HPDE6-E6E7 (cell line): ENCODE results near the gene ANO9.

Source experiments
- DNase-seq: peaks from one replicate; pipeline ENCODE4 v3.0.0; 2011; ENCODE audit warnings: missing footprints; ENCODE audit errors: extremely low spot score

ANO9 gene, protein sequence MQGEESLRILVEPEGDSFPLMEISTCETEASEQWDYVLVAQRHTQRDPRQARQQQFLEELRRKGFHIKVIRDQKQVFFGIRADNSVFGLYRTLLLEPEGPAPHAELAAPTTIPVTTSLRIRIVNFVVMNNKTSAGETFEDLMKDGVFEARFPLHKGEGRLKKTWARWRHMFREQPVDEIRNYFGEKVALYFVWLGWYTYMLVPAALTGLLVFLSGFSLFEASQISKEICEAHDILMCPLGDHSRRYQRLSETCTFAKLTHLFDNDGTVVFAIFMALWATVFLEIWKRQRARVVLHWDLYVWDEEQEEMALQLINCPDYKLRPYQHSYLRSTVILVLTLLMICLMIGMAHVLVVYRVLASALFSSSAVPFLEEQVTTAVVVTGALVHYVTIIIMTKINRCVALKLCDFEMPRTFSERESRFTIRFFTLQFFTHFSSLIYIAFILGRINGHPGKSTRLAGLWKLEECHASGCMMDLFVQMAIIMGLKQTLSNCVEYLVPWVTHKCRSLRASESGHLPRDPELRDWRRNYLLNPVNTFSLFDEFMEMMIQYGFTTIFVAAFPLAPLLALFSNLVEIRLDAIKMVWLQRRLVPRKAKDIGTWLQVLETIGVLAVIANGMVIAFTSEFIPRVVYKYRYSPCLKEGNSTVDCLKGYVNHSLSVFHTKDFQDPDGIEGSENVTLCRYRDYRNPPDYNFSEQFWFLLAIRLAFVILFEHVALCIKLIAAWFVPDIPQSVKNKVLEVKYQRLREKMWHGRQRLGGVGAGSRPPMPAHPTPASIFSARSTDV

DNA sequence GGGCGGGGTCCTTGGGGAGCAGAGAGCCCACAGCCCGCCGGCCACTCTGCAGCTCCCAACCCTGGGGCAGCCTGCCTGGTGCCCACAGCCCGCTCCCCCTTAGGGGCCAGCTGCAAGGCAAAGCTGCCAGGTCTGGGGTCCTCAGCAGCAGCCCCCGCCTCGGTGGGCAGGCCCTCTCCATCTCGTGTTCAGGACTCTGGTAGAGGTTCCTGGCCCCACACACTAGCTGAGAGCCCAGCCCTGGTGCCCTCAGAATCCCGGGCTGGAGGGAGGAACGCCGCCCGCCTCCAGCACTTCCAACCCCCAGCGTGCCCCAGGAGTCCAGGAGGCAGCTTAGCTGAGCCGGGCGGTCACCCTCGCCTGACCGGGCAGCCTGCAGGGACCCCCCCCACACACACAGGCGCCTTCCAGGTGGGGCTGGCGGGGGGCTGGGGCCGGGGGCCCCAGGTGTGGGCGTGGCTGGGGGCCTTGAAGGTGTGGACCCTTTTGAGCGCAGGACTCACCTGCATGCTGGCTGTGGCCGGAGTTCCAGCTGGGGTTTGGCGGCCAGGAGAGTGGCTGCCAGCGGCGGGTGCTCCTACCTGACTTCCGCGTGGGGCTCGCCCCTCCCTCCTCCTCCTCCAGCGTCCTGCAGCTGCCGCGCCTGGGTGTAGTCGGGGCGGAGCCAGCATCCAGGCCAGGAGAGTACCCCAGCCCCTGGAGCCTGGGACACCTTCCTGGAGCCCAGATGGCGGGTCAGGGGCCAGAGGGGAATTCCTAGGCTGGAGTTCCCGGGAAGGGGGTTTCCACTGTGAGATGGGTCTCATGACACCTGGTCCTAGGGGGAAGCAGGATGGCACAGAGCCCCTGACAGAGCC is at the start of gene ANO9:
TSS of gene ANO9 (minus strand) at position 594 of the 857 bp plus-strand sequence. CDS start at position 509, 85 bp downstream.
- DNase-seq = no peak

DNA sequence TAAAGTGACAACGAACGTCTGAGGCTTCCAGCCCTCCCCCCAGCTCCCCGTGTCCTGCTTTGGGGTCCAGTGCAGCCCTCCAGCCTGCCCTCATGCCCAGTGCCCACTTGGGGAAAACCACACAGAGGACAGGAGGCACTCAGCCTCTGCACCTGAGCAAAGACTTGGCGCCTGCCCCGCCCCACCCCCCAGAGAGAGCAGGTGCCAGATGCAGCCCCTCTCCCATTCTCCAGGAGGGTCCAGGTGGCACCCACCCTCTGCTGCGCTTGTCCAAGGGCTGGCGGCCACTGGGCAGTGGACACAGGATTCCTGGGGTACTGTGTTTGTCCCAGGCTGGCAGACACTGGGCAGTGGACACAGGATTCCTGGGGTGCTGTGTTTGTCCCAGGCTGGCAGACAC is 49.5 kb upstream of the ANO9 start:
- no peak for DNase-seq

DNA sequence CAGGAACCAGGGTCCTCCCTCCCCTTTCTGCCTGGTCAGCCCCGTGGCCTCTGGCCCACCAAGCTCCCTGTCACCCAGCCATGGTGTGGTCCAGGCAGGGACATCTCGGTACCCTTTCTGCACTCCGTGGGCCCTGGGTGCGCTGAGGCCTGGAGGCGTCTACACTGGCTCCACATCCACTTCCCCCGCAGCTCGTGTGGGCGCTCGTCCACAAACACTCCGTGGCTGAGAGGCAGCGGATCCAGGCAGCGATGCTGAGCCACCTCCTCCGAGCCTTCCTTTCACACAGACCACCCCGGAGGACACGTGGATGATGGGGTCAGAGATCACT is 49.1 kb upstream of the ANO9 start:
- no peak for DNase-seq

DNA sequence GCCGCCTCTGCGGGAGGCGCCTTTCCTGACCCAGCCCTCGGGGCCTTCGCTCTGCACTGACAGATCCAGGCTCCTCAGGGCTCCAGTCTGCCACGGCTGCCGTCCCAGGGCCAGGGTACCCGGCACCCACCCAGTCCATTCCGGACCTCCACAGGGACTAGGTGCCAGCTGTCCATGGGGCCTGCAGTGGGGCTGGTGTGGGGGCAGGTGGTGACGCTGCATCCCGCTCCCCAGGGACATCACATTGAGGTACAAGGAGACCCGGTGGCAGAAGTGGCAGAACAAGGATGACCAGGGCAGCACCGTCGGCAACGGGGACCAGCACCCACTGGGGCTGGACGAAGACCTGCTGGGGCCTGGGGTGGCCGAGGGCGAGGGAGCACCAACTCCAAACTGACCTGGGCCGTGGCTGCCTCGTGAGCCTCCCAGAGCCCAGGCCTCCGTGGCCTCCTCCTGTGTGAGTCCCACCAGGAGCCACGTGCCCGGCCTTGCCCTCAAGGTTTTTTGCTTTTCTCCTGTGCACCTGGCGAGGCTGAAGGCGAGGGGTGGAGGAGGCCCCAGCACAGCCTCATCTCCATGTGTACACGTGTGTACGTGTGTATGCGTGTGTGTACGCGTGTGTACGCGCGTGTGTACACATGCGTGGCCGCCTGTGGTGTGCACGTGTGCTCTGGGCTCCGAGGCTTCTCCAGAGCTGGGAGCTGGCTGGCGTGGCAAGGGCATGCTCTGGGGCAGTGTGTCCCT is 48.5 kb upstream of the ANO9 start:
- no peak for DNase-seq

DNA sequence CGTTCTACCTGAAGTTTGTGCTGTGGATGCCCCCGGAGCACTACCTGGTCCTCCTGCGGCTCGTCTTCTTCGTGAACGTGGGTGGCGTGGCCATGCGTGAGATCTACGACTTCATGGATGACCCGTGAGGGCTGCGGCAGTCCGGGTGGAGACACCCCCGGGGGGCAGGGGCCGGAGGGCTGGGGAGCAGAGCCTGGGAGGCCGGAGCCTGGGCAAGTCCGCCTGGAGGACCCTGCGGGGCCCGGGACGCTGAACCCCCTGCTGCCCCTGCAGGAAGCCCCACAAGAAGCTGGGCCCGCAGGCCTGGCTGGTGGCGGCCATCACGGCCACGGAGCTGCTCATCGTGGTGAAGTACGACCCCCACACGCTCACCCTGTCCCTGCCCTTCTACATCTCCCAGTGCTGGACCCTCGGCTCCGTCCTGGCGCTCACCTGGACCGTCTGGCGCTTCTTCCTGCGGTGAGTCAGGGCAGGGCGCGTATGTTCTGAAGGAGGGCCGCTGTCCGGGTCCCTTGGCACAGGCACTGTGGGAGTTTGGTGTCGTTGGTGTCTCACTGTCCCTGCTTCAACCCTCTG is 47.9 kb upstream of the ANO9 start:
- no peak for DNase-seq

DNA sequence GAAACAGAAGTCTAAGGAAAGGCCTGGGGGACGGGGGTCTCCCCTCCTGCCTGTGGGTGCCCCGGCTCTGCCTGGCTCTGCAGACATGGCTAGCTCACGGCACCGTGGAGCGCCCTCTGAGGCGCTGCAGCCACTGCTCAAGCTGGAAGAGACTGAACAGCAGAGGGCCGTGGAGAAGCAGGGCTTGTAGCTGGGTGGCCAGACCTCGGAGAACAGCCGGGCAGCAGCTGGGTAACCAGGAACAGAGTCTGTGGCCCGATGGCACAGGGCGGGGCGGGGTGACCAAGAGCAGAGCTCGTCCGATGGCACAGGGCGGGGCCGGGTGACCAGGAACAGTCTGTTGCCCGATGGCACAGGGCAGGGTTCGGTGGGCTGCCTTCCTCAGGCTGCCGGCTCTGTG is 47.2 kb upstream of the ANO9 start:
- DNase-seq = no peak

DNA sequence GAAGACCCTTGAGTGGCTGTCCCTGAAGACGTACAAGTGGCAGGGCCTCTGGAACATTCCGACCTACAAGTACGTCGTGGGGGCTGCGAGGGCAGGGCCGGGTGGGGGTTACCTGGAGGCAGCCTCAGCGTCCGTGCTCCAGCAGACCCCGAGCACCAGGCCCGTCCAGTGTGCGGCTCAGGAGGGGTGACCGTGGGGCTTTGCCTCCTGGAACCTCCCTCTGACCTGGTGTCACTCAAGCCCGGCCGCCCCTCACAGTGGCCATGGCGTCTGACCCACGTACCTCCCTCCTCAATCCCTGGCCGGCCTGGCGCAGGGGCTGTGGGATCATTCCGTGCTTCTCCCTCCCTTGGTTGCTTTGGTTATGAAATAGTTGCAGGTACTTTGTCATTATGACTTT is 46.8 kb upstream of the ANO9 start:
- DNase-seq = no peak

DNA sequence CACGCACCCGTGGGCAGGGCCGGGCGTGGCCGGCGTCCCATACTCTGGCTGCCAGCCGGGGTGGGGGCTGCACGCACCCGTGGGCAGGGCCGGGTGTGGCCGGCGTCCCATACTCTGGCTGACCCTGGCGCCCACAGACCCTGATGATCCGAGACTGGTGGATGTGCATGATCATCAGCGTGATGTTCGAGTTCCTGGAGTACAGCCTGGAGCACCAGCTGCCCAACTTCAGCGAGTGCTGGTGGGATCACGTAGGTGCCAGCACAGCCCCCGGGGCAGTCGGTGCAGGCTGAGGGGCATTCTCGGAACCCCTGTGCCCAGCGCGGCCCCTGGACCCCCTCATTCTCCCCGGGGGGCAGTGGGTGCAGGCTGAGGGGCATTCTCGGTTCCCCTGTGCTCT is 46.3 kb upstream of the ANO9 start:
- DNase-seq = no peak

DNA sequence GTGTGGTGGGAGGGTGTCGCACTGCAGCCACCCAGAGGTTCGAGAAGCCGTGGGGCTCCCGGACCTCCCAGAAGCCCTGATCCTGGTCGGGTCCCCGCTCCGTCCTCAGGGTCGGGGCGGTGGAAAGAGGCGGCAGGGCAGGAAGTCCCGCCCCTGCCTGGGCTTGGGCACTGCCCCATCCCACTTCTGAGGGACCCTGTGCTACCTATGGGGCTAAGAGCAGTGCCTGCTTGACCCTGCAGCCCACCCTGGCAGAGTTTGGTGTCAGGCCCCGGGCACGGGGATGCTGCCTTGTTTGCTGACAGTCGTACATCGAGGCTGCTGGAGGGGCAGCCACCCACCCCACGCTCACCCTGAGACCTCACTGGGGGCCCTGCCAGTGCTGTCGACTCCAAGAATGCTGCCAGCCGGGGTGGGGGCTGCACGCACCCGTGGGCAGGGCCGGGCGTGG is 45.8 kb upstream of the ANO9 start:
- DNase-seq = no peak

DNA sequence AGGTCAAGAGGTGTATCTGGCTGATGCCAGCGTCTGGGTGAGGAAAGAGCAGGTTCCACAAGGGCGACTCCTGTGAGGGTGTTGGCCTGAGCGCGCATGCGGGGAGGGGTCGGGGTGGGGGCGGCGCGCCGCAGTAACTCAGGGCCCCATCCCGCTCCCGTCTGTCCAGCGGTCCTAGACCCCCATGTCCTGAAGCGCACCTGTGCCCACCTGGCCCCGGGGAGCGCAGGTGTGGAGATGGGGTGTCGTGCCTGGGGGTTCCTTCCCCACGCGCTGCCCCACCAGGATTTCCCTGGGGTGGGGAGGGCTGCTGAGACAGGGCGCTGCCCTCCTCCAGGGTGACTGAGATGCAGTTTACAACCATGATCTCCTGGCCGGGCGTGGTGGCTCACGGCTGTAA is 44.4 kb upstream of the ANO9 start:
- no peak for DNase-seq

DNA sequence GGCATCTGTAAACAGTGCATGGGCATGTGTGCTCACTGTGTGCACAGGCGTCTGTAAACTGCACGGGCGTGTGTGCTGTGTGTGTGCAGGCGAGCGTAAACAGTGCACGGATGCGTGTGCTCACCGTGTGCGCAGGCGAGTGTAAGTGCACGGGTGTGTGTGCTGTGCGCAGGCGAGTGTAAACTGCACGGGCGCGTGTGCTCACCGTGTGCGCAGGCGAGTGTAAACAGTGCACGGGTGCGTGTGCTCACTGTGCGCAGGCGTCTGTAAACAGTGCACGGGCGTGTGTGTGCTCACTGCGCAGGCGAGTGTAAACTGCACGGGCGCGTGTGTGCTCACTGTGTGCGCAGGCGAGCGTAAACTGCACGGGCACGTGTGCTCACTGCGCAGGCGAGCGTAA is 42.8 kb upstream of the ANO9 start:
- no peak for DNase-seq

DNA sequence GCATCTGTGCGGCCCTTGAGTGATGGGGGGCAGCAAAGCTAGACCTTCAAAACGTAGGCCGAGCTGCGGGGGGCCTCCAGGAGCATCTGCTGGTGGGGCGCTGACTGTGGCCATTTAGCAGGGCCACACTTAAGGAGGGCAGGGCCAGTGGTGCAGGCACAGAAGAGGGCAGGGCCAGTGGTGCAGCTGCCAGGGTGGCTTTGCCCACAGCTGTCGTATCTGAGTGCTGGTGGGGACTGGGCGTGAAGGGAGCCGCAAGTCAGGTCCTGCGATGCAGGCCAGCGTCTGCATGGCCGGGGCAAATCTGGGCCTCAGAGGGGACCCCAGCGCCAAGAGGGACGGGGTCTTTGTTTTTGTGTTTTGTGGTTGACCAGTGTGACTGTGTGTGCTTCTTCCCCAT is 37.5 kb upstream of the ANO9 start:
- DNase-seq = no peak

DNA sequence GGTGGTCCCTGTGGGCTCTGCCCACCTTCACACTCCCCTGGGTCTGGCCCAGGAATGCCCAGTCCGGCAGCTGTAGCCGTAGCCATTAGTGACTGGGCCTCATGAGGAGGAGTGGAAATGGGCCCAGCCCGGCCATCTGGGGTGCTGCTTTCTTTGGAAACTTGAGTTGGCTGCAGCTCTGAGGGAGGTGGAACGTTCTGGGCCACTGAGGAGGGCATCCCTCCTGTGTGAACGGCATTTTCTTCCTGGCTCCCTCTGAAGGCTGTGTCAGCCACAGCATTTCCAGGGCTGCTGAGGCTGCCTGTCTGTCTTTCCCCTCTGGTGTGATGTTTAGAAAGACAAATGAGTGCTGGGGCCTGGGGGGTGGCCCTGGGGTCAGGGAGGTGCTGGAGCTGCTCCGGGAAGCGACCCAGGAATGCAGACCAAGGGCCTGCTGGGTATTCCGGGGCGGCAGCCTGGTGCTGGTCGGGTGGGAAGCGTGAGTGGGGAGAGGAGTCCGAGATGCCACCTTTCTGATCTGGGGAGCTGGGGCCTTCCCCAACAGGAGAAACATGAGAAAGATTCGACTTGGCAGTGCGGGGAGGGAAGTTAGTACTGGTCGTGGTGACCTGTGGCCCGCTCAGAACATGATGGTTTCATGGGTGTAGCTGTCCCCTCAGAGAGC is 35.4 kb upstream of the ANO9 start:
- DNase-seq = no peak

DNA sequence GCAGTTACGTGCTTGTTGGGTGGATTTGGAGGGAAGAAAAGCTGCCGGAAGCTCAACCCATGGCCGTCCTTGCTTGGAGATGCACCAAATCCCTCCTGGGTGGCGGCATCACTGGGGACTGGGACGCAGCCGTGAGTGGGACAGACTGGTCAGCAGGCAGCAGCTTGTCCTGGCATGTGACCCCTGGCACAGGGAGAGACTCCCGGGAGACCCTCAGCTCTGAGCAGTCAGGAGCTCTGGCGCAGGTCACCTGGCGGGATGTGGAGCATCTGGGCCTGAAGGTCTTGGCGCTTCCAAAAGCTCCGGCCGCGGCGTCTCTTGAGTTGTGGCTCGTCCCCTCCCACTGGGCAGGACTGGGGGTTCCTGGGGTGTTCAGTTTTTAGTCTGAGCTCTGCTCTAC is 34.6 kb upstream of the ANO9 start:
- DNase-seq = no peak

DNA sequence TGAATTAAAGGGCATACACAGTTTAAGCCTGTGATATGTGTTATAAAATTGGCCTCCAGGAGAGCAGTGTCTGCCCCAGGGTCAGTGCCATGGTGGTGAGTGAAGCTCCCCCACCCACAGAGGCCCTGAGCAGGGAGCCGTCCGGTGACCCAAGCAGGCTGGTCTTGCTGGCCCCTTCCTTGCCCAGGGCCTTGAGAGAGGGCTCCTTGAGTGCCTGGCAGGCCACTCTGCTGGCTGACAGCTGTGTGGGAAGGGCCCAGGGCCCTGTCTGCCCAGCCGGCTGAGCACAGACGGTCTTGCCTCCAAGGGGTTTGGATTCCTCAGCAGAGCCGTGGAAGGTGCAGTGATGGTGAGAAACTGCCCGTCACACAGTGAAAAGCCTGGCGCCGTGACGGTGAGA is 34.1 kb upstream of the ANO9 start:
- DNase-seq = no peak

DNA sequence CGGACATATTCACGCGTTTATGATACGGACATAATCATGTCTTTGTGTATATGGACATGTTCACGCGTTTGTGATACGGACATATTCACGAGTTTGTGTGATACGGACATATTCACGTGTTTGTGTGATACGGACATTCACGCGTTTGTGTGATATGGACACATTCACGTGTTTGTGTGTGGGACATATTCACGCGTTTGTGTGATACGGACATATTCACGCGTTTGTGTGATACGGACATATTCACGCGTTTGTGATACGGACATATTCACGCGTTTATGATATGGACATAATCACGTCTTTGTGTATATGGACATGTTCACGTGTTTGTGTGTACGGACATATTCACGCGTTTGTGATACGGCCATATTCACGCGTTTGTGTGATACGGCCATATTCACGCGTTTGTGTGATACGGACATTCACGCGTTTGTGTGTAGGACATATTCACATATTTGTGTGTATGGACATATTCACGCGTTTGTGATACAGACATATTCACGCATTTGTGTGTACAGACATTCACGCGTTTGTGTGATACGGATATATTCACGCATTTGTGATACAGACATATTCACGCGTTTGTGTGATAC is 33.2 kb upstream of the ANO9 start:
- DNase-seq = no peak

DNA sequence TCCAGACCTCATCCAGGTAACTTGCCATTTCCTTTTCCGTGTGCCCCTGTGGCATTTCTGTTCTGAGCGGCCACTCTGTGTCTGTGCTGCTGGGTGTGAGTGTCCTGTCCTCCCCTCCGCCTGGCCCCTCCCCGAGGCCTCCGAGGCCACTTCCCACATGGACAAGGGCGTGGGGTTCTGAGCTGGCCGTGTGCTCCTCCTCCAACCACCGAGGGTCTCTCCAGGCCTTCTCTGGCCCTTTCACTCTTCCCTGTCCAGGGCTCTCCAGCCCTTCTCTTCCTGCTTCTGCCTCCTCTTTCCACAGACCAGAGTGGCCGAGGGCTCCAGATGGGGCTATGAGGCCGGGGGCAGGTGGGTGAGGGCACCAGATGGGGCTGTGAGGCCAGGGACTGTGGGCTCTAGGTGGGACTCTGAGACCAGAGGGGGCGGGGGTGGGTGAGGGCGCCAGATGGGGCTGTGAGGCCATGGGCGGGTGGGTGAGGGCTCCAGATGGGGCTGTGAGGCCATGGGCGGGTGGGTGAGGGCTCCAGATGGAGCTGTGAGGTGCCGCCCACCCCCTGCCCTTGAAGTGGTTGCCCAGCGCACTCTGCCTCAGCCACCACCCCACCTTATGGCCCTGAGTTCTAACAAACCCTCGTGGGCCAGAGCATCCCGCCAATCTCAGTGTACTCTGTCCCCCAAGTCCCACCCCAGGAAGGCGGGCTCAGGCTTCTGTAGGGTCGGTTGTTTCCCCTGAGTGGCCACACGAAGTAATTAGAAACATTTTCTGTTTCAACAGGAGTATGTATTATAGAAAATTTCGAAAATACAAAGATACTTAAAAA is 32.4 kb upstream of the ANO9 start:
- no peak for DNase-seq

DNA sequence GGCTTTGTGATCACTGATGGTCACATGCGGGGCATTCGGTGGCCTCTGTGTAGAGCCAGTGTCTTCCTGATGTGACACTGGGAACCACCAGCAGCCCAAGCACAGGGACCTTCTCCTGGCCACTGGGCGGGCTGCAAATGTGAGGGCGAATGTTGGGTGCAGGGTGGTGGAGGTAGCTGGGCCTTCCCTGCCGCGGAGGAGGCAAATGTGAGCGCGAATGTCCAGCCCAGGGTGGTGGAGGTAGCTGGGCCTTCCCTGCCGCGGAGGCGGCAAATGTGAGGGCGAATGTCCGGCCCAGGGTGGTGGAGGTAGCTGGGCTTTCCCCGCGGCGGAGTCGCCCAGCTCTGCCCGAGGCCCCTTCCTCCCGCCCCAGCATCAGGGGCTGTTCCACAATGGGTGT is 31.6 kb upstream of the ANO9 start:
- no peak for DNase-seq

DNA sequence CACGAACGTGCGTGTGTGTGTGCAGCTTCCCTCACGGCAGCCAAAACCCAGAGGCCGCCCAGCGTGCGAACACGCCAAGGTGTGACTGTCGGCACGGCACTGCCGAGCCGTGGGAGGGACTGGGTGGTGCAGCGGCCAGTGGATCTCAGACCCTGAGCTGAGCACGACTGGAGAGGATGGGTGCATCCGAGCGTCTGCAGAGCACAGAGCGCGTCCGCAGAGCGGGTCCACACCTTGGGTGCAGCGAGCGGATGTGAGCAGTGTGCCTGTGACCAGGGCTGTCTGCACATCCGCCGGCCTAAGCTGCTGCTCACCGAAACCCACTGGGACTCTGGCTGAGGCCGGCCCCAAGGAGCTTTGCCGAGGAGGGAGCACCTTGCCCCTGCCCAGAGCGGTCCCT is 31.0 kb upstream of the ANO9 start:
- no peak for DNase-seq
